Measurements from ENCODE around the gene ASB6.

ASB6 gene

DNA sequence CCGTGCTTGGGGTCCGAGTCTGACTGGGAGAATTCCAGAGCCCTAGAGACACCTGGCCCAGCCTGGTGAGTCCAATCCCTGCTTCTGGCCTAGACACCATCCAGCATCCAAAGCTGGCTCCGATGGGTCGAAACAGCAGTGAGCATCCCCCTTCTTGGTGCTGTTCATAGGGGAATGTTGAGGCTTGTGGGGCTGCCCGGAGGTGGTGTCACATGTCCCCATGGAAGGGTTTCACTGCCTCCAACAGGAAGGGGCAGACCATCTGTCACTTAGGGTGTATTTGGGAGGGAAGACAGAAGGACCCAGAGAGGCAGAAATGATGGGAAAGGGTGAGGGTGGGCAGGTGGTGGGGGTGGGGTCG is 34.9 kb downstream of the ASB6 start:
- no peaks in the 10 kb centered on the region for H3K9me2 ChIP-seq (replicated peaks; ENCODE audit: insufficient read depth, low read length)
- H3K4me3 ChIP-seq (ENCODE audit: insufficient read depth, low read length, poor library complexity, severe bottlenecking): no peak overlapping the region
- H4K20me1 ChIP-seq (ENCODE audit: low read depth, low read length): no peaks in the 10 kb centered on the region
- no peaks in the 10 kb centered on the region for H3K36me3 ChIP-seq (ENCODE audit: low read length)
- no peaks in the 10 kb centered on the region for H3K27me3 ChIP-seq (ENCODE audit: low read length)
- TF ChIP-seq EZH2phosphoT487 (conservative IDR thresholded peaks at IDR 0.05; ENCODE audit: low read length): no peak
- TF ChIP-seq, protein P1, sequence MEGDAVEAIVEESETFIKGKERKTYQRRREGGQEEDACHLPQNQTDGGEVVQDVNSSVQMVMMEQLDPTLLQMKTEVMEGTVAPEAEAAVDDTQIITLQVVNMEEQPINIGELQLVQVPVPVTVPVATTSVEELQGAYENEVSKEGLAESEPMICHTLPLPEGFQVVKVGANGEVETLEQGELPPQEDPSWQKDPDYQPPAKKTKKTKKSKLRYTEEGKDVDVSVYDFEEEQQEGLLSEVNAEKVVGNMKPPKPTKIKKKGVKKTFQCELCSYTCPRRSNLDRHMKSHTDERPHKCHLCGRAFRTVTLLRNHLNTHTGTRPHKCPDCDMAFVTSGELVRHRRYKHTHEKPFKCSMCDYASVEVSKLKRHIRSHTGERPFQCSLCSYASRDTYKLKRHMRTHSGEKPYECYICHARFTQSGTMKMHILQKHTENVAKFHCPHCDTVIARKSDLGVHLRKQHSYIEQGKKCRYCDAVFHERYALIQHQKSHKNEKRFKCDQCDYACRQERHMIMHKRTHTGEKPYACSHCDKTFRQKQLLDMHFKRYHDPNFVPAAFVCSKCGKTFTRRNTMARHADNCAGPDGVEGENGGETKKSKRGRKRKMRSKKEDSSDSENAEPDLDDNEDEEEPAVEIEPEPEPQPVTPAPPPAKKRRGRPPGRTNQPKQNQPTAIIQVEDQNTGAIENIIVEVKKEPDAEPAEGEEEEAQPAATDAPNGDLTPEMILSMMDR (IDR thresholded peaks at IDR 0.05; ENCODE audit: insufficient read depth, low read length, poor library complexity, severe bottlenecking): no peak
- H2AFZ ChIP-seq (ENCODE audit: low read depth, low read length, severe bottlenecking): no peak overlapping the region
- no peak overlapping the region for H3K27ac ChIP-seq (ENCODE audit: low read depth, low read length)
- no peak overlapping the region for H3K9ac ChIP-seq (ENCODE audit: low read length)
- no peaks in the 10 kb centered on the region for H3F3A ChIP-seq (ENCODE audit: insufficient read depth)
- no peak overlapping the region for H3K4me2 ChIP-seq (ENCODE audit: low read depth, low read length, poor library complexity, severe bottlenecking)
- no peaks in the 10 kb centered on the region for H3K9me3 ChIP-seq (ENCODE audit: insufficient read depth, low read length)
- no peaks in the 10 kb centered on the region for H3K79me2 ChIP-seq (ENCODE audit: insufficient read depth, low read length)

GRCh38 chr9:129606161-129607026 is 35.6 kb downstream of the ASB6 start:
- Histone ChIP-seq H3K9me3 (ENCODE audit: insufficient read depth, low read length) (no peaks in the 10 kb centered on the region), H3K36me3 (ENCODE audit: low read length) (no peaks in the 10 kb centered on the region), H3K4me2 (ENCODE audit: low read depth, low read length, poor library complexity, severe bottlenecking) (no peak overlapping the region), H3F3A (ENCODE audit: insufficient read depth) (no peaks in the 10 kb centered on the region), H3K27me3 (ENCODE audit: low read length) (no peaks in the 10 kb centered on the region), H2AFZ (ENCODE audit: low read depth, low read length, severe bottlenecking) (no peak overlapping the region), H3K9me2 (replicated peaks; ENCODE audit: insufficient read depth, low read length) (no peaks in the 10 kb centered on the region), H3K79me2 (ENCODE audit: insufficient read depth, low read length) (no peaks in the 10 kb centered on the region), H3K27ac (ENCODE audit: low read depth, low read length) (no peak overlapping the region), H3K4me3 (ENCODE audit: insufficient read depth, low read length, poor library complexity, severe bottlenecking) (no peak overlapping the region), H4K20me1 (ENCODE audit: low read depth, low read length) (no peaks in the 10 kb centered on the region), H3K9ac (ENCODE audit: low read length) (no peak overlapping the region)
- TF ChIP-seq, protein P1 (IDR thresholded peaks at IDR 0.05; ENCODE audit: insufficient read depth, low read length, poor library complexity, severe bottlenecking): no peak
- TF ChIP-seq EZH2phosphoT487 (conservative IDR thresholded peaks at IDR 0.05; ENCODE audit: low read length): no peak

DNA sequence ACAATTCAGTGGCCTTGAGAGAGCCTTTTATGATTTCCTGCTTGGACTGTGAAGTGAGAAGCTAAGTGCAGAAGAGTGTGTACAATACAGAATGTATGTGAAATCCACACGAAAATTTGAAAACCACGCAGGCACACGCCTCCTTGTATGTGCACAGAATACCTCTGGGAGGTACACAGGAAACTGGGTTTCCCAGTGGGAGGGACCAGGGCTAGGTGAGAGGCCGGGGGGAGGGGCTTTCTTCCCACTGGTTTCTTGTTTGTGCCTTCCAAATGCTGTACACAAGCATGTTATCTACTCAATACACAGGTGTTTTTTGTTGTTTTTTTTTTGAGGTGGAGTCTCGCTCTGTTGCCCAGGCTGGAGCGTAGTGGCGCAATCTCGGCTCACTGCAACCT is 37.2 kb downstream of the ASB6 start:
- Histone ChIP-seq H3K4me2 (ENCODE audit: low read depth, low read length, poor library complexity, severe bottlenecking) (no peak overlapping the region), H3K79me2 (ENCODE audit: insufficient read depth, low read length) (no peaks in the 10 kb centered on the region), H4K20me1 (ENCODE audit: low read depth, low read length) (no peaks in the 10 kb centered on the region), H3F3A (ENCODE audit: insufficient read depth) (no peaks in the 10 kb centered on the region), H3K9me3 (ENCODE audit: insufficient read depth, low read length) (no peaks in the 10 kb centered on the region), H3K4me3 (ENCODE audit: insufficient read depth, low read length, poor library complexity, severe bottlenecking) (no peak overlapping the region), H3K9me2 (replicated peaks; ENCODE audit: insufficient read depth, low read length) (no peaks in the 10 kb centered on the region), H3K27ac (ENCODE audit: low read depth, low read length) (no peak overlapping the region), H3K9ac (ENCODE audit: low read length) (no peak overlapping the region), H2AFZ (ENCODE audit: low read depth, low read length, severe bottlenecking) (no peak overlapping the region), H3K36me3 (ENCODE audit: low read length) (no peaks in the 10 kb centered on the region), H3K27me3 (ENCODE audit: low read length) (no peaks in the 10 kb centered on the region)
- TF ChIP-seq, protein P1 (IDR thresholded peaks at IDR 0.05; ENCODE audit: insufficient read depth, low read length, poor library complexity, severe bottlenecking): no peak
- no peak for TF ChIP-seq EZH2phosphoT487 (conservative IDR thresholded peaks at IDR 0.05; ENCODE audit: low read length)

All from SU-DHL-6 (cell line).